CD4-positive, alpha-beta T cell (primary cell): Measurements from ENCODE around the gene MYL11. TPM values are rescaled to one million over a fixed set of nuclear protein-coding genes. Genes with fewer than 3 reads are reported as not detected.
A peak's percentile ranks its signal among the peaks of the same experiment; 100 is the strongest.

ENCODE experiments used
- ATAC-seq: fragments of 200-7000 bp; cut with Tn5 transposase; one replicate; pipeline ENCODE4 v1.10.0; 2022; ENCODE audit warnings: mild to moderate bottlenecking; ENCODE audit not compliant: poor library complexity
- CTCF ChIA-PET: fragments of 350-600 bp; sonication (Branson Sonifier 250); formaldehyde crosslinking; loops from one replicate; lab custom pipeline; 2021; ENCODE audit warnings: antibody characterized with exemption, inconsistent platforms; lab: Charles Lee
- POLR2A ChIA-PET: fragments of 350-600 bp; sonication (Branson Sonifier 250); formaldehyde crosslinking; loops from one replicate; lab custom pipeline; 2021; ENCODE audit warnings: antibody characterized with exemption, inconsistent platforms; lab: Charles Lee
- DNase-seq, 14 experiments: peaks; one replicate each; pipeline ENCODE4 v3.0.0-alpha.2; 2013 to 2020; ENCODE audit warnings: mixed read lengths in 2 of 14
- H3K27ac ChIP-seq, 2 donors: one replicate each; pipeline versions ENCODE4 v1.5.1 to v1.7.0; 2013; ENCODE audit warnings: low read length in 2 of 2, low read depth in 1 of 2, mild to moderate bottlenecking in 1 of 2
- H3K27me3 ChIP-seq, 2 experiments: 1 replicate in 1 of 2; 2 replicates in 1 of 2; pipeline versions ENCODE4 v1.6.1 to v1.7.0; 2013; ENCODE audit warnings: low read length in 2 of 2, control low read depth in 1 of 2, mild to moderate bottlenecking in 1 of 2, moderate library complexity in 1 of 2; ENCODE audit not compliant: insufficient read depth in 2 of 2, control insufficient read depth in 1 of 2
- H3K36me3 ChIP-seq: one replicate; pipeline ENCODE4 v1.6.1; 2013; ENCODE audit warnings: low read length, control low read depth; ENCODE audit not compliant: insufficient read depth
- H3K4me1 ChIP-seq: one replicate; pipeline ENCODE4 v1.6.1; 2013; ENCODE audit warnings: low read length, control low read depth; ENCODE audit not compliant: insufficient read depth
- H3K4me3 ChIP-seq: one replicate; pipeline ENCODE4 v1.5.1; 2013; ENCODE audit warnings: mild to moderate bottlenecking, low read length, moderate library complexity
- H3K9me3 ChIP-seq, 2 experiments: 1 replicate in 1 of 2; 2 replicates in 1 of 2; pipeline versions ENCODE4 v1.6.1 to v1.7.0; 2013; ENCODE audit warnings: low read length in 2 of 2, mild to moderate bottlenecking in 2 of 2, control low read depth in 1 of 2, moderate library complexity in 1 of 2; ENCODE audit not compliant: control insufficient read depth in 1 of 2, insufficient read depth in 1 of 2
- H3K27ac Mint-ChIP-seq: one replicate; pipeline ENCODE4 v1.8.0; 2020; ENCODE audit warnings: mixed read lengths
- H3K27me3 Mint-ChIP-seq: one replicate; pipeline ENCODE4 v1.8.0; 2021; ENCODE audit warnings: mixed read lengths
- H3K36me3 Mint-ChIP-seq: one replicate; pipeline ENCODE4 v1.8.0; 2021; ENCODE audit warnings: low read depth, mixed read lengths
- H3K4me1 Mint-ChIP-seq: one replicate; pipeline ENCODE4 v1.8.0; 2021; ENCODE audit warnings: low read depth, mixed read lengths
- H3K4me3 Mint-ChIP-seq: one replicate; pipeline ENCODE4 v1.8.0; 2020; ENCODE audit warnings: mild to moderate bottlenecking, mixed read lengths
- H3K9me3 Mint-ChIP-seq: one replicate; pipeline ENCODE4 v1.8.0; 2020; ENCODE audit warnings: mixed read lengths
- CTCF ChIP-seq: fragments of 200-600 bp; IDR thresholded peaks from one replicate; pipeline ENCODE4 v1.8.0; 2022; ENCODE audit warnings: antibody characterized with exemption, mild to moderate bottlenecking
- intact Hi-C, 2 experiments: fragments of 100-400 bp; cut with DNase I in 1 of 2; cut with micrococcal nuclease in 1 of 2; formaldehyde crosslinking; loops; one replicate each; pipeline versions ENCODE4 v1.15.1 to v1.9.0; 2023 to 2025; cut with DNase I, micrococcal nuclease
- total RNA-seq, 174 experiments: library from RNA in 2 of 174; stranded (reverse) in 2 of 174; gene quantifications; one replicate each; pipeline ENCODE4 v1.2.3 and lab custom pipeline; 2021 to 2026

The MYL11 gene
- total RNA-seq, 2 experiments from 2014 or later, result 0.95 to 2.4 TPM

GRCh38 chr16:30409125-30410060 is 34.8 kb downstream of the MYL11 start:
- H3K4me1 ChIP-seq, result peaks cover 31% of the 10 kb centered on the region
- POLR2A ChIA-PET, result interaction anchor here (0.6 to 5.1 kb wide), 12 partner anchors 9 to 344 kb away, joined by 3 to 131 read pairs (median 5); partner anchors contain the start of genes ALDOA, CORO1A, DCTPP1 and FBRS
- H3K9me3 ChIP-seq, result no peaks in the 10 kb centered on the region
- Mint-ChIP-seq H3K9me3 (no peaks in the 10 kb centered on the region), H3K27ac (peak overlapping the region; percentile 79), H3K36me3 (peaks cover 11% of the 10 kb centered on the region), H3K27me3 (no peaks in the 10 kb centered on the region), H3K4me3 (peak overlapping the region; percentile 84), H3K4me1 (peaks cover 21% of the 10 kb centered on the region)
- peak; percentile 91 for TF ChIP-seq CTCF
- H3K36me3 ChIP-seq, result peaks cover 10% of the 10 kb centered on the region
- DNase-seq, result peak; percentile 85 to 97 (median 93)
- ATAC-seq, result peak; percentile 77
- H3K27ac ChIP-seq, result peak overlapping the region in 1 of 2 donors; percentile 21
- no peak overlapping the region for H3K4me3 ChIP-seq
- CTCF ChIA-PET, result interaction anchor here (0.5 to 3.9 kb wide), 34 partner anchors 8 to 346 kb away, joined by 3 to 20 read pairs (median 4); partner anchors contain the start of genes CD2BP2, CORO1A, DCTPP1 and MYL11
- no peaks in the 10 kb centered on the region for H3K27me3 ChIP-seq
- intact Hi-C loops, result loop anchor here (1.0 to 10.0 kb wide), 6 partner anchors 27 to 345 kb away; partner anchors contain the start of genes ALDOA (in 2 of the 2), CD2BP2 (in 2 of the 2), MYL11 (in 1 of the 2) and SEPTIN1 (in 1 of the 2)

GRCh38 chr16:30413112-30413806 is 38.7 kb downstream of the MYL11 start:
- TF ChIP-seq CTCF, result no peak
- H3K9me3 Mint-ChIP-seq, result no peaks in the 10 kb centered on the region
- no peak for ATAC-seq
- peaks cover 28% of the 10 kb centered on the region for H3K4me1 Mint-ChIP-seq
- no peaks in the 10 kb centered on the region for H3K9me3 ChIP-seq
- CTCF ChIA-PET, result no interaction called here
- no peak for DNase-seq
- intact Hi-C loops, result loop anchor here in 1 of 2 experiments (10.0 kb wide), 2 partner anchors 318 to 348 kb away; partner anchors contain the start of genes ALDOA, TBX6 and YPEL3
- H3K27ac ChIP-seq, result no peak overlapping the region
- peaks cover 10% of the 10 kb centered on the region for H3K36me3 ChIP-seq
- H3K4me1 ChIP-seq, result peaks cover 24% of the 10 kb centered on the region
- peaks cover 16% of the 10 kb centered on the region for H3K36me3 Mint-ChIP-seq
- POLR2A ChIA-PET, result interaction anchor here (1.1 to 1.3 kb wide), 2 partner anchors 31 kb away, joined by 3 to 5 read pairs; partner anchors contain the start of gene SEPTIN1
- H3K27me3 Mint-ChIP-seq, result no peaks in the 10 kb centered on the region
- H3K27me3 ChIP-seq, result no peaks in the 10 kb centered on the region
- no peak overlapping the region for H3K4me3 Mint-ChIP-seq
- no peak overlapping the region for H3K4me3 ChIP-seq
- no peak overlapping the region for H3K27ac Mint-ChIP-seq

GRCh38 chr16:30414159-30414558 is 39.6 kb downstream of the MYL11 start:
- no peak for DNase-seq
- Histone ChIP-seq H3K4me3 (no peak overlapping the region), H3K4me1 (peaks cover 22% of the 10 kb centered on the region), H3K36me3 (peaks cover 10% of the 10 kb centered on the region), H3K9me3 (no peaks in the 10 kb centered on the region), H3K27ac (no peak overlapping the region), H3K27me3 (no peaks in the 10 kb centered on the region)
- Mint-ChIP-seq H3K27ac (no peak overlapping the region), H3K36me3 (peaks cover 16% of the 10 kb centered on the region), H3K9me3 (no peaks in the 10 kb centered on the region), H3K4me1 (peaks cover 27% of the 10 kb centered on the region), H3K4me3 (peak overlapping the region; percentile 7), H3K27me3 (no peaks in the 10 kb centered on the region)
- no peak for ATAC-seq
- intact Hi-C loops, result loop anchor here in 1 of 2 experiments (10.0 kb wide), 2 partner anchors 319 to 349 kb away; partner anchors contain the start of genes ALDOA, TBX6 and YPEL3
- CTCF ChIA-PET, result no interaction called here
- POLR2A ChIA-PET, result interaction anchor here (1.1 kb wide), 1 partner anchor 31 kb away, joined by 3 read pairs; the partner anchor contains the start of gene SEPTIN1
- no peak for TF ChIP-seq CTCF
